Fibroblast of lung (primary cell): ENCODE measurements around the gene CMC2. TPM values are rescaled to one million over a fixed set of nuclear protein-coding genes. Genes with fewer than 3 reads are reported as not detected.

Experiments
- DNase-seq, 2 donors: peaks; one replicate each; pipeline versions ENCODE4 v3.0.0 to v3.0.0-alpha.2; 2010; ENCODE audit warnings: low read depth in 2 of 2
- H2AFZ ChIP-seq: 2 replicates; pipeline ENCODE4 v1.5.1; 2012; ENCODE audit warnings: low read length, control low read depth, inconsistent platforms
- H3K27ac ChIP-seq: 2 replicates; pipeline ENCODE4 v1.5.1; 2011; ENCODE audit warnings: low read length, control low read depth; ENCODE audit not compliant: insufficient read depth
- H3K27me3 ChIP-seq: 2 replicates; pipeline ENCODE4 v1.5.1; 2011; ENCODE audit warnings: mild to moderate bottlenecking, low read length; ENCODE audit not compliant: control insufficient read depth, insufficient read depth
- H3K36me3 ChIP-seq: 2 replicates; pipeline ENCODE4 v1.5.1; 2011; ENCODE audit warnings: low read length; ENCODE audit not compliant: control insufficient read depth, insufficient read depth
- H3K4me1 ChIP-seq: 2 replicates; pipeline ENCODE4 v1.5.1; 2011; ENCODE audit warnings: low read length; ENCODE audit not compliant: control insufficient read depth, insufficient read depth; ENCODE audit errors: extremely low read depth
- H3K4me2 ChIP-seq: 2 replicates; pipeline ENCODE4 v1.5.1; 2011; ENCODE audit warnings: low read length, control low read depth; ENCODE audit not compliant: insufficient read depth; ENCODE audit errors: extremely low read depth
- H3K4me3 ChIP-seq, 4 experiments: fragments of 200-600 bp in 1 of 4; sonication (generic) in 1 of 4; replicated peaks in 1 of 4; 2 replicates each; pipeline ENCODE4 v1.5.1; 2011 to 2016; ENCODE audit warnings: low read length in 4 of 4, low read depth in 3 of 4, mild to moderate bottlenecking in 3 of 4, control low read depth in 2 of 4, inconsistent platforms in 1 of 4, mixed read lengths in 1 of 4; ENCODE audit not compliant: insufficient read depth in 1 of 4; ENCODE audit errors: control extremely low read depth in 1 of 4
- H3K79me2 ChIP-seq: 2 replicates; pipeline ENCODE4 v1.5.1; 2012; ENCODE audit warnings: mild to moderate bottlenecking, low read length, inconsistent platforms; ENCODE audit not compliant: control insufficient read depth, insufficient read depth
- H3K9ac ChIP-seq: 2 replicates; pipeline ENCODE4 v1.5.1; 2011; ENCODE audit warnings: mild to moderate bottlenecking, low read length, control low read depth; ENCODE audit not compliant: insufficient read depth
- H3K9me3 ChIP-seq: 2 replicates; pipeline ENCODE4 v1.5.1; 2012; ENCODE audit warnings: low read depth, low read length; ENCODE audit not compliant: control insufficient read depth, insufficient read depth
- H4K20me1 ChIP-seq: 2 replicates; pipeline ENCODE4 v1.5.1; 2011; ENCODE audit warnings: low read length; ENCODE audit not compliant: control insufficient read depth, insufficient read depth; ENCODE audit errors: extremely low read depth
- EZH2 ChIP-seq: IDR thresholded peaks from 2 replicates; pipeline ENCODE4 v1.5.1; 2012; ENCODE audit warnings: low read length, control low read depth, mild to moderate bottlenecking; ENCODE audit errors: missing control alignments
- polyA plus RNA-seq, 2 donors: library from polyadenylated mRNA; depleted of rRNA in 1 of 2; stranded (reverse) in 1 of 2; unstranded in 1 of 2; fragments of >200 nt; gene quantifications; 2 replicates each; pipeline ENCODE4 v1.2.1, GENCODE V29; 2011 to 2012; ENCODE audit warnings: missing spikeins in 1 of 2
- total RNA-seq: library from RNA; depleted of rRNA; stranded (reverse); fragments of >200 nt; gene quantifications from 2 replicates; pipeline ENCODE4 v1.2.1, GENCODE V29; 2014
- TF ChIP-seq, protein P1 (sequence below), 2 donors: IDR thresholded peaks in 1 of 2; conservative IDR thresholded peaks in 1 of 2; 1 replicate in 1 of 2; 2 replicates in 1 of 2; pipeline ENCODE4 v1.5.1; 2011 to 2012; ENCODE audit warnings: low read length in 2 of 2, control low read depth in 1 of 2, inconsistent platforms in 1 of 2, low read depth in 1 of 2, mild to moderate bottlenecking in 1 of 2

CMC2 gene
- total and polyA plus RNA-seq, 2 donors (not counting 1 experiment from before 2014, with no cell fraction given): 70.5 to 77.3 TPM

DNA sequence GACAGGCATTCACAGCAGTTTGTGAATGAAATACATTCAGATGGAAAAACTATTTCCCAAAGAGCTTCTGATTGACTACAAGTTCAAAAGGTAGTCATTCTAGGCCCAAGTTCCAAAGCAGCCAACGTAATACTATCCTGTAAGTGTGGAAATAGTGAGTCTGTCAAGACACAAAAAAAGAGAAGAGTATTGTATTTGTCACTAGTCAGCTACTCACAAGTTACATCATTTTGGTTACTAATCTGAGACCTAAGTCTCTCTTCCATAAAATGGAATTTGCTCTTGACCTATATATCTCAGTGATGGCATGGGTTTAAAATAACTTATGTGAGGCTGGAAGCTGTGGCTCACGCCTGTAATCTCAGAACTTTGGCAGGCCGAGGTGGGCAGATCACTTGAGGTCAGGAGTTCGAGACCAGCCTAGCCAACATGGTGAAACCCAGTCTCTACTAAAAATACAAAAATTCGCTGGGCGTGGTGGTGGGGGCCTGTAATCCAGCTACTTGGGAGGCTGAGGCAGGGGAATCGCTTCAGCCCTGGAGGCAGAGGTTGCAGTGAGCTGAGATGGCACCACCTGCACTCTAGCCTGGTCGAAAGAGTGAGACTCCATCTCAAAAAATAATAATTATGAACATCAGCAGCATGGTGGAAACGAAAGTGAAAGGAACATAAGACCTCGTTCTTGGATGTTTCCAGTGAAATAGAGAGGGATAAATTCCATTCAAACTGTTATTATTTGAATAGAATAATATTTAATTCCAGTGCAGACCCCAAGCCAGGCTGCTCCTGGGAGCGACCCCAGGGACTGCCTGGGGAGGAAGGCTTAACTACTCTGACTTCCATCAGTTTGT is 2.9 kb downstream of the CMC2 start:
- TF ChIP-seq, protein P1, sequence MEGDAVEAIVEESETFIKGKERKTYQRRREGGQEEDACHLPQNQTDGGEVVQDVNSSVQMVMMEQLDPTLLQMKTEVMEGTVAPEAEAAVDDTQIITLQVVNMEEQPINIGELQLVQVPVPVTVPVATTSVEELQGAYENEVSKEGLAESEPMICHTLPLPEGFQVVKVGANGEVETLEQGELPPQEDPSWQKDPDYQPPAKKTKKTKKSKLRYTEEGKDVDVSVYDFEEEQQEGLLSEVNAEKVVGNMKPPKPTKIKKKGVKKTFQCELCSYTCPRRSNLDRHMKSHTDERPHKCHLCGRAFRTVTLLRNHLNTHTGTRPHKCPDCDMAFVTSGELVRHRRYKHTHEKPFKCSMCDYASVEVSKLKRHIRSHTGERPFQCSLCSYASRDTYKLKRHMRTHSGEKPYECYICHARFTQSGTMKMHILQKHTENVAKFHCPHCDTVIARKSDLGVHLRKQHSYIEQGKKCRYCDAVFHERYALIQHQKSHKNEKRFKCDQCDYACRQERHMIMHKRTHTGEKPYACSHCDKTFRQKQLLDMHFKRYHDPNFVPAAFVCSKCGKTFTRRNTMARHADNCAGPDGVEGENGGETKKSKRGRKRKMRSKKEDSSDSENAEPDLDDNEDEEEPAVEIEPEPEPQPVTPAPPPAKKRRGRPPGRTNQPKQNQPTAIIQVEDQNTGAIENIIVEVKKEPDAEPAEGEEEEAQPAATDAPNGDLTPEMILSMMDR (conservative IDR thresholded peaks at IDR 0.05 in 1 of 2, IDR thresholded peaks at IDR 0.05 in 1 of 2; ENCODE audit: low read depth in 1 of 2, low read length in 2 of 2): no peak
- no peak for TF ChIP-seq EZH2
- H3K9me3 ChIP-seq: no peaks in the 10 kb centered on the region
- peaks cover 2% of the 10 kb centered on the region for H3K4me1 ChIP-seq
- H4K20me1 ChIP-seq: no peaks in the 10 kb centered on the region
- H3K9ac ChIP-seq: peak overlapping the region; percentile 44
- no peaks in the 10 kb centered on the region for H3K36me3 ChIP-seq
- peak overlapping the region; percentile 96 for H3K4me2 ChIP-seq
- H3K4me3 ChIP-seq: peak overlapping the region; percentile 36 to 97 (median 42)
- peak overlapping the region; percentile 68 for H3K27ac ChIP-seq
- peak; percentile 22 to 41 for DNase-seq
- no peak overlapping the region for H2AFZ ChIP-seq
- no peaks in the 10 kb centered on the region for H3K27me3 ChIP-seq
- peaks cover 86% of the 10 kb centered on the region for H3K79me2 ChIP-seq

GRCh38 chr16:81003064-81003463 is 3.6 kb downstream of the CMC2 start:
- Histone ChIP-seq H3K36me3 (no peaks in the 10 kb centered on the region), H3K27ac (no peak overlapping the region), H3K4me3 (no peak overlapping the region), H3K9me3 (no peaks in the 10 kb centered on the region), H4K20me1 (no peaks in the 10 kb centered on the region), H3K9ac (no peak overlapping the region), H2AFZ (no peak overlapping the region), H3K4me2 (no peak overlapping the region), H3K27me3 (no peaks in the 10 kb centered on the region), H3K4me1 (peaks cover 2% of the 10 kb centered on the region), H3K79me2 (peaks cover 86% of the 10 kb centered on the region)
- TF ChIP-seq, protein P1 (conservative IDR thresholded peaks at IDR 0.05 in 1 of 2, IDR thresholded peaks at IDR 0.05 in 1 of 2; ENCODE audit: low read depth in 1 of 2, low read length in 2 of 2): no peak
- no peak for TF ChIP-seq EZH2
- DNase-seq: no peak

DNA sequence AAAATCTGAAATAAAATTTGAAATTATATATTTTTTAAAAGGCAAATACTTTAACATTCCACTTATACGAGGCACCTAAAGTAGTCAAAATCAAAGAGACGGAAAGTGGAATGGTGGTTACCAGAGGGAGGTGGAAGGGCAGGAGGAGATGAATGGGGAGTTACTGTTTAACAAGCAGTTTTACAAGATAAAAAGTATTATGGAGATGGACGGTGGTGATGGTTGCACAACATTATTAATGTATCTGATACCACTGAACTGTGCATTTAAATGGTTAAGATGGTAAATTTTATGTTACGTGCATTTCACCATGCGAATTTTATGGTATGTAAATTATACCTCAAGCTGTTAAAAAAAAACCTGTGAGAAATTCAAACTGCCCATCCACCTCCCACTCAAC is 5.4 kb downstream of the CMC2 start:
- H4K20me1 ChIP-seq: no peaks in the 10 kb centered on the region
- TF ChIP-seq, protein P1 (conservative IDR thresholded peaks at IDR 0.05 in 1 of 2, IDR thresholded peaks at IDR 0.05 in 1 of 2; ENCODE audit: low read depth in 1 of 2, low read length in 2 of 2): no peak
- no peak for TF ChIP-seq EZH2

More for the DNA sequence above, 5.4 kb downstream of the CMC2 start:
- no peak overlapping the region for H3K27ac ChIP-seq
- H3K4me1 ChIP-seq: peaks cover 2% of the 10 kb centered on the region
- H3K4me2 ChIP-seq: no peak overlapping the region
- no peak overlapping the region for H2AFZ ChIP-seq
- no peaks in the 10 kb centered on the region for H3K36me3 ChIP-seq
- no peaks in the 10 kb centered on the region for H3K9me3 ChIP-seq
- peaks cover 93% of the 10 kb centered on the region for H3K79me2 ChIP-seq
- H3K9ac ChIP-seq: no peak overlapping the region
- no peaks in the 10 kb centered on the region for H3K27me3 ChIP-seq
- no peak overlapping the region for H3K4me3 ChIP-seq
- DNase-seq: no peak
